MCF 10A (cell line): ENCODE measurements around the gene ASB6. TPM values are rescaled to one million over a fixed set of nuclear protein-coding genes. Genes with fewer than 3 reads are reported as not detected.

Experiments
- BruUV-seq: library from RNA; stranded (reverse); fragments of 400-500 nt; replicated peaks from 2 replicates; lab custom pipeline; 2021; lab: Mats Ljungman, UMichigan
- CTCF ChIA-PET: fragments of 300-600 bp; sonication (Branson Sonifier 250); formaldehyde crosslinking; extraction: SDS; loops from one replicate; lab custom pipeline; 2021; ENCODE audit warnings: antibody characterized with exemption, inconsistent platforms; lab: Yijun Ruan, JAX
- POLR2A ChIA-PET: fragments of 300-600, 350-650 bp; sonication (Branson Sonifier 250); formaldehyde crosslinking; extraction: SDS; loops from one replicate; lab custom pipeline; 2020; ENCODE audit warnings: antibody characterized with exemption, inconsistent platforms; lab: Yijun Ruan, JAX
- DNase-seq: peaks from one replicate; pipeline ENCODE4 v3.0.0-alpha.2; 2018; ENCODE audit not compliant: unreplicated experiment
- H3K27ac Mint-ChIP-seq: one replicate; pipeline ENCODE4 v1.8.0; 2022; ENCODE audit warnings: mild to moderate bottlenecking, low read depth, mixed read lengths; ENCODE audit not compliant: unreplicated experiment
- H3K27me3 Mint-ChIP-seq: one replicate; pipeline ENCODE4 v1.8.0; 2022; ENCODE audit warnings: mixed read lengths; ENCODE audit not compliant: insufficient read depth, unreplicated experiment
- H3K36me3 Mint-ChIP-seq: one replicate; pipeline ENCODE4 v1.8.0; 2022; ENCODE audit warnings: mild to moderate bottlenecking, moderate library complexity, mixed read lengths; ENCODE audit not compliant: insufficient read depth, unreplicated experiment
- H3K4me1 Mint-ChIP-seq: one replicate; pipeline ENCODE4 v1.8.0; 2022; ENCODE audit warnings: mixed read lengths; ENCODE audit not compliant: insufficient read depth, unreplicated experiment
- H3K4me3 Mint-ChIP-seq: one replicate; pipeline ENCODE4 v1.8.0; 2022; ENCODE audit warnings: mild to moderate bottlenecking, moderate library complexity, mixed read lengths; ENCODE audit not compliant: unreplicated experiment
- H3K9me3 Mint-ChIP-seq: one replicate; pipeline ENCODE4 v1.8.0; 2022; ENCODE audit warnings: mixed read lengths; ENCODE audit not compliant: unreplicated experiment
- intact Hi-C: fragments of 100-400 bp; cut with micrococcal nuclease; formaldehyde crosslinking; loops from 2 replicates; pipeline ENCODE4 v1.14.1; 2022
- total RNA-seq: library from RNA; stranded (reverse); gene quantifications from 2 replicates; pipeline ENCODE4 v1.2.3, GENCODE V29; 2022
- TF ChIP-seq, protein P1 (sequence below): fragments of 200-600 bp; IDR thresholded peaks from one replicate; pipeline ENCODE4 v1.8.0; 2022; ENCODE audit warnings: antibody characterized with exemption, mild to moderate bottlenecking; ENCODE audit not compliant: unreplicated experiment

The ASB6 gene
- total RNA-seq, 1 experiment from 2014 or later, result 14.4 TPM

DNA sequence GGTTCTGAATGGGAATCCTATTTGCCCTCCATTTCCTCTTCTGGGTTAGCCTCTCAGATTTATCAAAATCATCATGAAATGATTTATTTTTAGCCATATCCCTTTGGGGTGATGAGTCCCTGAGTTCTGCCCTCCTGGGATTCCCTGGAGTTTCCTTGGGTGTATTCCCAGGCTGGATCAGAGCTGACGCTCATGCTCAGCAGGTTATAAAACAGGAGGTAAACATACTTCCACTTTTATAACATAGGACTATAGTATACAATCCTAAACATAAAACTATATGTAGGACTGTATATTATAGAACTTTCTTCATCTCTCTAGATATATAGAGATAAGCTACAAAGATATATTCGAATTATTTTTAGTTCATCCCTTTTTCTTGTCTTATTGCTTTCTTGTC is 19.1 kb upstream of the ASB6 start:
- H3K4me3 Mint-ChIP-seq, result no peak overlapping the region
- TF ChIP-seq, protein P1, sequence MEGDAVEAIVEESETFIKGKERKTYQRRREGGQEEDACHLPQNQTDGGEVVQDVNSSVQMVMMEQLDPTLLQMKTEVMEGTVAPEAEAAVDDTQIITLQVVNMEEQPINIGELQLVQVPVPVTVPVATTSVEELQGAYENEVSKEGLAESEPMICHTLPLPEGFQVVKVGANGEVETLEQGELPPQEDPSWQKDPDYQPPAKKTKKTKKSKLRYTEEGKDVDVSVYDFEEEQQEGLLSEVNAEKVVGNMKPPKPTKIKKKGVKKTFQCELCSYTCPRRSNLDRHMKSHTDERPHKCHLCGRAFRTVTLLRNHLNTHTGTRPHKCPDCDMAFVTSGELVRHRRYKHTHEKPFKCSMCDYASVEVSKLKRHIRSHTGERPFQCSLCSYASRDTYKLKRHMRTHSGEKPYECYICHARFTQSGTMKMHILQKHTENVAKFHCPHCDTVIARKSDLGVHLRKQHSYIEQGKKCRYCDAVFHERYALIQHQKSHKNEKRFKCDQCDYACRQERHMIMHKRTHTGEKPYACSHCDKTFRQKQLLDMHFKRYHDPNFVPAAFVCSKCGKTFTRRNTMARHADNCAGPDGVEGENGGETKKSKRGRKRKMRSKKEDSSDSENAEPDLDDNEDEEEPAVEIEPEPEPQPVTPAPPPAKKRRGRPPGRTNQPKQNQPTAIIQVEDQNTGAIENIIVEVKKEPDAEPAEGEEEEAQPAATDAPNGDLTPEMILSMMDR, result no peak
- no peaks in the 10 kb centered on the region for H3K36me3 Mint-ChIP-seq
- no peak for DNase-seq
- peaks cover 8% of the 10 kb centered on the region for H3K27me3 Mint-ChIP-seq
- no TSS peak for BruUV-seq
- ChIA-PET POLR2A (interaction anchor here (0.7 to 1.5 kb wide), 2 partner anchors 92 to 116 kb away, joined by 3 read pairs; partner anchors contain the start of gene PTGES), CTCF (interaction anchor here (0.7 kb wide), 1 partner anchor 131 kb away, joined by 5 read pairs; no protein-coding TSS in a partner anchor)
- H3K4me1 Mint-ChIP-seq, result peaks cover 5% of the 10 kb centered on the region
- no peaks in the 10 kb centered on the region for H3K9me3 Mint-ChIP-seq
- no peak overlapping the region for H3K27ac Mint-ChIP-seq
- intact Hi-C loops, result no loop called here

DNA sequence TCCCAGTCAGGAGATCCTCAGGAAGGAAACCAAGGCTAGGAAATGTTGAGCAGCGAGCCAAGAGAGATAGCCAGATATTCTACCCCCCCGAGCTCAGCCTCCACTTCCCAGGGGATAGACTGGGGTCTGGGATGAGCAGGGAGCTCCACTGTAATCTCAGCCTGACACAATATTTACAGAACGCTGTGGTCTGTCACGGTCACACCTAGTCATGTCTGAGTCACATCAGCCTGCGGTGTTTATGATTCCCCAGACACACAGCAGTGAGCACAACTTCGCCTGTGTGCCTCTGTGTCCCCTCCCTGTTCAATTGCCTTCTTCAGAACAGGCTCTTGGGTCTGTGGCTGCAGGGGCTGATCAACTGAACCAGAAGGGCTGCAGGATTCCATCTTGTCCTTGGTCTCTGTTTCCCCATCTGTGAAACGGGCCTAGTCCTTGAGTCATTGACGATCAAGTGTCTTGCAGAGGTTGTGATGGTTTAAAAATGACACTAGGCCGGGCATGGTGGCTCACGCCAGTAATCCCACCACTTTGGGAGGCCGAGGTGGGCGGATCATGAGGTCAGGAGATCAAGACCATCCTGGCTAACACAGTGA is 14.9 kb upstream of the ASB6 start:
- POLR2A ChIA-PET, result interaction anchor here (0.9 kb wide), 1 partner anchor 121 kb away, joined by 4 read pairs; no protein-coding TSS in a partner anchor
- Mint-ChIP-seq H3K27ac (no peak overlapping the region), H3K36me3 (no peaks in the 10 kb centered on the region), H3K9me3 (no peaks in the 10 kb centered on the region), H3K4me1 (peaks cover 5% of the 10 kb centered on the region), H3K4me3 (no peak overlapping the region), H3K27me3 (no peaks in the 10 kb centered on the region)
- CTCF ChIA-PET, result interaction anchor here (0.6 to 1.2 kb wide), 5 partner anchors 69 to 242 kb away, joined by 3 to 6 read pairs (median 4); no protein-coding TSS in a partner anchor
- DNase-seq, result peak; percentile 64
- no TSS peak for BruUV-seq
- intact Hi-C loops, result no loop called here
- TF ChIP-seq, protein P1, result no peak

GRCh38 chr9:129655696-129656095 is 13.7 kb upstream of the ASB6 start:
- POLR2A ChIA-PET, result interaction anchor here (0.6 kb wide), 1 partner anchor 655 kb away, joined by 3 read pairs; no protein-coding TSS in a partner anchor
- H3K4me3 Mint-ChIP-seq, result no peak overlapping the region

GRCh38 chr9:129655154-129655553 is 13.2 kb upstream of the ASB6 start:
- no peaks in the 10 kb centered on the region for H3K36me3 Mint-ChIP-seq
- H3K9me3 Mint-ChIP-seq, result no peaks in the 10 kb centered on the region
- ChIA-PET POLR2A (no interaction called here), CTCF (no interaction called here)
- no peak overlapping the region for H3K27ac Mint-ChIP-seq
- no peak overlapping the region for H3K4me3 Mint-ChIP-seq
- intact Hi-C loops, result no loop called here
- H3K27me3 Mint-ChIP-seq, result no peaks in the 10 kb centered on the region
- TF ChIP-seq, protein P1, result no peak
- BruUV-seq, result no TSS peak
- H3K4me1 Mint-ChIP-seq, result peaks cover 11% of the 10 kb centered on the region
- no peak for DNase-seq

More at GRCh38 chr9:129655696-129656095, 13.7 kb upstream of the ASB6 start:
- TF ChIP-seq, protein P1, result no peak
- Mint-ChIP-seq H3K36me3 (no peaks in the 10 kb centered on the region), H3K27me3 (no peaks in the 10 kb centered on the region), H3K27ac (peak overlapping the region; percentile 3), H3K9me3 (no peaks in the 10 kb centered on the region), H3K4me1 (peaks cover 5% of the 10 kb centered on the region)
- DNase-seq, result no peak
- CTCF ChIA-PET, result interaction anchor here (1.1 to 1.2 kb wide), 2 partner anchors 70 to 135 kb away, joined by 4 to 6 read pairs; no protein-coding TSS in a partner anchor
- intact Hi-C loops, result no loop called here
- BruUV-seq, result no TSS peak
